Measurements from ENCODE around the gene CD7. TPM values are rescaled to one million over a fixed set of nuclear protein-coding genes. Genes with fewer than 3 reads are reported as not detected.

The CD7 gene
- total RNA-seq, 1 donor from 2014 or later, result 0.47 TPM

DNA sequence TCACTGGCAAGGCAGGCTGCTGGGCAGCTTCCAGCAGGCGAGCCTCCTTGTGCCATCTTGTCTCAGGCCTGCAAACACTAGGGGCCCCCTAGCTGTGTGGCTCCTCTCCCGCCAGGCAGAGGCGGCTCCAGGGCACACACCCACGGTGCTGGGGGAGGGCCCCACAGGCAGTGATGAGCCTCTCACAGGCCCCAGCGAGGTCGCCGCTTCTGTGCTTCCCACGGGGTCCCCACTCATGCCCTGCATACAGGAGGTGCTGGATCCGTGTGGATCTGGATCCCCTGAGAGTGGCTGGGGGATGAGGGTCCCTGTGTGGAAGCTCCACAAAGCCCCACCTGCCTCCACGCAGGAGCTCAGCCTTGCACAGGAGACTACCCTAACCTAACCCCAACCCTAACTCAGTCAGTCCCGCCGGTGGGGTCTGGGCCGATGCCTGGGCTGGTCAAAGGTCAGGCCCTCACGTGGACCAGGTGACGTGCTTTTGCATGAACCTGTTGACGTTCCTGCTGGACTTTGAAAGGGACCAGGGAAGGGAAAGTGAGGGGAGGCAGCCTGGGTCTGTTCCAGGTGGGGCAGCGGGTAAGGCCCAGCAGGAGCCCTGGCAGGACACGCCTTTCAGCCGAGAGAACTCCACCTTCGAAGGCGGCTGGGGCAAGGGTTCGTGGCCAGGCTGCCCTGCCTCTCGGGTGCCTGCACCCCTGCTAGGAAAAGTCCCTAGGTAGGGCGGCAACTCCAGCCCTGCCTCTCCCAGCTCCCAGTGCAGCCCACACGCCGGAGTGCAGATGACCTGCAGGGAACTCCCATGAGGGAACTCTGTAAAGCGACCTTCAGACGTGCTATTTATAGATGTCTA, 11.0 kb upstream of the CD7 start:
- Histone ChIP-seq H3K36me3 (no peaks in the 10 kb centered on the region), H3K9me3 (replicated peaks) (no peaks in the 10 kb centered on the region), H3K4me3 (no peak overlapping the region), H3K27me3 (ENCODE audit: low read depth) (peaks cover 56% of the 10 kb centered on the region), H3K4me1 (peaks cover 30% of the 10 kb centered on the region), H3K27ac (replicated peaks) (no peak overlapping the region)
- DNase-seq, result no peak
- intact Hi-C loops (cut with micrococcal nuclease), result loop anchor here (10.0 kb wide), 1 partner anchor 94 kb away; no protein-coding TSS in a partner anchor
- TF ChIP-seq, protein P1, sequence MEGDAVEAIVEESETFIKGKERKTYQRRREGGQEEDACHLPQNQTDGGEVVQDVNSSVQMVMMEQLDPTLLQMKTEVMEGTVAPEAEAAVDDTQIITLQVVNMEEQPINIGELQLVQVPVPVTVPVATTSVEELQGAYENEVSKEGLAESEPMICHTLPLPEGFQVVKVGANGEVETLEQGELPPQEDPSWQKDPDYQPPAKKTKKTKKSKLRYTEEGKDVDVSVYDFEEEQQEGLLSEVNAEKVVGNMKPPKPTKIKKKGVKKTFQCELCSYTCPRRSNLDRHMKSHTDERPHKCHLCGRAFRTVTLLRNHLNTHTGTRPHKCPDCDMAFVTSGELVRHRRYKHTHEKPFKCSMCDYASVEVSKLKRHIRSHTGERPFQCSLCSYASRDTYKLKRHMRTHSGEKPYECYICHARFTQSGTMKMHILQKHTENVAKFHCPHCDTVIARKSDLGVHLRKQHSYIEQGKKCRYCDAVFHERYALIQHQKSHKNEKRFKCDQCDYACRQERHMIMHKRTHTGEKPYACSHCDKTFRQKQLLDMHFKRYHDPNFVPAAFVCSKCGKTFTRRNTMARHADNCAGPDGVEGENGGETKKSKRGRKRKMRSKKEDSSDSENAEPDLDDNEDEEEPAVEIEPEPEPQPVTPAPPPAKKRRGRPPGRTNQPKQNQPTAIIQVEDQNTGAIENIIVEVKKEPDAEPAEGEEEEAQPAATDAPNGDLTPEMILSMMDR (IDR thresholded peaks at IDR 0.05; ENCODE audit: borderline replicate concordance), result no peak

DNA sequence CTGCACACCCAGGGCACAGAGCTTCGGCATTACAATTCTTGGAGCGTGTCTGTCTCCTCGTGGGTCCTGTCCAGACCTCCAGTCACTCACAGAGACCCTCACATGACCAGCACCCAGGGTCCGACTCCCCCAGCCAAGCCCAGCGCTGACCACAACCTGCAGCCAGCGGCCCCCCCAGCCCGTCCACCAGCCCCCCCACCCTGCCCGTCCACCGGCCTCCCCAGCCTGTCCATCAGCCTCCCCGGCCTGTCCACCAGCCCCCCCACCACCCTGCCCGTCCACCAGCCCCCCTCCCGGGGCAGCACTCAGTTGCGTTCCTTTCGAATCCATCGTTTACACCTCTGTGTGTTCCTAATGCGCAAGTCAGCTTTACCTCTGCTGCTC, 10.3 kb upstream of the CD7 start:
- DNase-seq, result no peak
- Histone ChIP-seq H3K27ac (replicated peaks) (no peak overlapping the region), H3K4me1 (peaks cover 24% of the 10 kb centered on the region), H3K9me3 (replicated peaks) (no peaks in the 10 kb centered on the region), H3K27me3 (ENCODE audit: low read depth) (peaks cover 50% of the 10 kb centered on the region), H3K4me3 (no peak overlapping the region), H3K36me3 (no peaks in the 10 kb centered on the region)
- intact Hi-C loops (cut with micrococcal nuclease), result loop anchor here (10.0 kb wide), 1 partner anchor 93 kb away; no protein-coding TSS in a partner anchor
- TF ChIP-seq, protein P1 (IDR thresholded peaks at IDR 0.05; ENCODE audit: borderline replicate concordance), result no peak

DNA sequence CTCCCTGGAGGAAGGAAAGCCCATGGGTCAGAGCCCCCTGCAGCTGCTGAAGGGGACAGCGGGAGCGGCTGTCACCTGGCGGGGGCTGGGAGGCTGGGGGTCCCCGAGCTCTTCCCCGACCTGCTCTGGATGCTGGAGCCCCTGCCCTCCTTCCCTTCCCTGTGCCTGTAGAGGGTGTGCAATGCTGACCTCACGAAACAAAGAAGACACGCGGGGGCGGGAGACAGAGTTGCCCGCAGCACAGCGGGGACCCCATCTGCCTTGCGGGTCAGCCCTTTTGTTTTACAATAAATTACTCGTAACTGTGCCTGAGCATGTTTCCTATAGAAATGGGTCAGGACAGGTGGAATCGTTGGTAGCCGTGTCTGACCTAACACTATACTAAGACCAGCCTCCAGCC, 9.9 kb upstream of the CD7 start:
- H3K27me3 ChIP-seq (ENCODE audit: low read depth), result peaks cover 50% of the 10 kb centered on the region
- TF ChIP-seq, protein P1 (IDR thresholded peaks at IDR 0.05; ENCODE audit: borderline replicate concordance), result no peak
- H3K4me3 ChIP-seq, result no peak overlapping the region
- no peak overlapping the region for H3K27ac ChIP-seq (replicated peaks)
- H3K4me1 ChIP-seq, result peaks cover 19% of the 10 kb centered on the region
- H3K9me3 ChIP-seq (replicated peaks), result no peaks in the 10 kb centered on the region
- no peak for DNase-seq
- intact Hi-C loops (cut with micrococcal nuclease), result loop anchor here (10.0 kb wide), 1 partner anchor 92 kb away; no protein-coding TSS in a partner anchor
- no peaks in the 10 kb centered on the region for H3K36me3 ChIP-seq

DNA sequence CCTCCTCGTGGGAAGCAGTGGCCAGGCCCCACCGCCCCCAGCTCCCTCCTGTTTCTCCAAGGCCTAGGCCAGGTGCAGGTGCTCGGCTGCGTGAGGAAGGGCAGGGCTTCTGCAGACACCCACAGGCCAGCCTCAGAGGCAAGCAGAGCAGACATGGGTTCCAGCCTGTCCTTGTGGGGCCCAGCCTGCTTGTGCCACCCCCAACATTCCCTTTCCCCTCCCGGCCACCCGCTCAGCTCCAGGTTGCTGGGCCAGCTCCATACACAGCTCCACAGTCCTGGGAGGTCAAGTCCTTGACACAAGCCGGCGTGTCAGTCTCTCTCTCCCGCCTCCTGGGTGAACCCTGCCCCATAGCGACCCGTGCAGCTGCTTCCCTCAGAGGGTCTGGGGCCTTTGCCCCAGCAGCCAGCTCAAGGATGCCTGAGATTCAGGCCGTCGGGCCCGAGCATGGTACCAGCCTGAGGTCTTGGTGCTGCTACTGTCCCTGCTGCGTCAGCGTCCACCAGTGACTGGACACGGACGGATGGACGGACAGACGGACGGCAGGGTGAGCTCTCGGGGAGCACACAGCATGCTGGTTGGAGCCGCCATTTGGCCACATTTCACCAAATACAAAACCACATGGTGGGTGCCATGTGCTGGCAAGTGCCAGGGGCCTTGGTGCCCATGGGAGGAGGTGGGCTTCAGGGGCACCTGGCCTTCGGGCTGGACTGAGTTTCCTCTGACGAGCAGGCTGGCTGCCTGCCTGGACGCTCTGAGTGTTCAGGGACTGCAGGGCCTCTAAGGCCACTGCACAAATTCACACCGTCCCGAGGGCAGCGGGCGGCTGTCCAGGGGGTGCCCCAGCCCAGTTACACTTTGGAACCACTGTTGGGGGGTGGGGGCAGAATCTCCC, 8.1 kb upstream of the CD7 start:
- H3K4me3 ChIP-seq, result no peak overlapping the region
- intact Hi-C loops (cut with micrococcal nuclease), result loop anchor here (10.0 kb wide), 1 partner anchor 91 kb away; no protein-coding TSS in a partner anchor
- DNase-seq, result no peak
- peaks cover 18% of the 10 kb centered on the region for H3K4me1 ChIP-seq
- no peak overlapping the region for H3K27ac ChIP-seq (replicated peaks)
- H3K36me3 ChIP-seq, result no peaks in the 10 kb centered on the region
- TF ChIP-seq, protein P1 (IDR thresholded peaks at IDR 0.05; ENCODE audit: borderline replicate concordance), result no peak
- H3K27me3 ChIP-seq (ENCODE audit: low read depth), result peaks cover 53% of the 10 kb centered on the region
- H3K9me3 ChIP-seq (replicated peaks), result no peaks in the 10 kb centered on the region

DNA sequence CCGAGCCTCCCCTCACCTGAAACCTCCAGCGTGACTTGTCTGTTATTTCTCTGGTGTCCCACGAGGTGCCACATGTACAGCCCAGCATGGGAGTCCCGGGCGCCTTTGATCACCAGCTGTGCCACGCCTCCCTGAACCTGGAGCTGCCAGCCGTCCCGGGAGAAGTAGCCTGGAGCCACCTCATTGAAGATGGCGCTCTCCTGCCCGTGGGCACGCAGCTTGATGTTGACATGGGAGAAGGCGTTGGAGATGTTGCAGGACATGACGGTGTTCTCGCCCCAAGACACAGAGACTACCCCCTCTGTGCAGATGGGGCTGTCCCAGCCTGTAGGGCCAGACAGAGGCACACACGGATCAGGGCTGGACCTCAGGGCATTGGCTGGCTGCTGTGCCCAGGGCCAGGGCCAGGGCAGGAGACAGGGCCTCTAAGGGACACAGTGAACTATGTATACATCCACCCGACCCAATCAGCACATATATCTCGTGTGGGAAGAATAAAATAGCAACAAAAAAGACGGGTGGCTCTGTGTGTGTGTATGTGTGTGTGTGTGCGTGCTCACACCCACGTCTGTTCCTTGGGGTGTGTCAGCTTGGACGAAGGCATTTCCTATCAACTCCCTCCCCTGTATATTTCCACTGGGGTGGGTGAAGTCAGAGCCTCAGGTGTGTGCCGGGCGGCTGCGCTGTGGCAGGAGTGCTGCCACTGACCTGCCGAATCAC, 7.3 kb upstream of the CD7 start:
- H3K9me3 ChIP-seq (replicated peaks), result no peaks in the 10 kb centered on the region
- intact Hi-C loops (cut with micrococcal nuclease), result loop anchor here (10.0 kb wide), 1 partner anchor 90 kb away; no protein-coding TSS in a partner anchor
- no peaks in the 10 kb centered on the region for H3K36me3 ChIP-seq
- H3K27ac ChIP-seq (replicated peaks), result no peak overlapping the region
- TF ChIP-seq, protein P1 (IDR thresholded peaks at IDR 0.05; ENCODE audit: borderline replicate concordance), result no peak
- peaks cover 45% of the 10 kb centered on the region for H3K27me3 ChIP-seq (ENCODE audit: low read depth)
- no peak for DNase-seq
- H3K4me3 ChIP-seq, result no peak overlapping the region
- H3K4me1 ChIP-seq, result peaks cover 10% of the 10 kb centered on the region

Data from left ventricle myocardium inferior (tissue), 1 donor.